WI38 (cell line): ENCODE measurements around the gene C12orf60.

ENCODE experiments used
- H3K4me3 ChIP-seq: 2 replicates; pipeline ENCODE4 v1.5.1; 2011; ENCODE audit warnings: low read depth, mild to moderate bottlenecking, control low read depth, low read length
- CTCF ChIP-seq: IDR thresholded peaks from 2 replicates; pipeline ENCODE4 v1.5.1; 2012; ENCODE audit warnings: low read depth, mild to moderate bottlenecking, control low read depth, low read length

The C12orf60 gene

GRCh38 chr12:14768823-14769405 lies 34.6 kb upstream of the C12orf60 start:
- H3K4me3 ChIP-seq, result peak overlapping the region; percentile 89

DNA sequence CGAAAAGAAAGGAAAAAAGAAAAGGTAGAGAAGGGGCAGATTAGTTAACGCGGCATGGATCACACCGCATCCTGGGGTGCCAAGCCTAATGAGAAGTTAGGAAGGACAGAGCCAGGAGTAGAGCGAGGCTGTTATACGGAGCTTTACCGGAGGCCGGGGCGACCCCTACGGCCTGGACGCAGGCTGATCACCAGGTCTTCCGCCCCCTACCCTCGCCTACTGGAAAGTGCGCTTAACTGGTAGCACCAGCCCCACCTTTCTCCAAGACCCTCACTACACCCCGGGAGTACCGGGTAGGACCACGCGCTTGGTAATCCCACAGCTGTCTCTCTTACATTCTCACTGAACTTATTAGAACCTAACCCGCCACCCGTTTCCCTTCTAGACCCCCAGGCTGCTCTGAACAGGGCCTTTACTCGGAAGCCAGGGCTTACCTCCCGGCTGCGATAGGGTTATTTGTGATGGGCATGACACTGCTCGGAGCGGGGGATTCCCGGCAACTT lies 34.0 kb upstream of the C12orf60 start:
- H3K4me3 ChIP-seq, result peak overlapping the region; percentile 89
- no peak for TF ChIP-seq CTCF

More at GRCh38 chr12:14768823-14769405, 34.6 kb upstream of the C12orf60 start:
- no peak for TF ChIP-seq CTCF

- H3K4me3 ChIP-seq, result peak overlapping the region; percentile 89
- TF ChIP-seq CTCF, result peak; percentile 78
These were observed 33.4 kb upstream of the C12orf60 start for GRCh38 chr12:14769969-14770495.

DNA sequence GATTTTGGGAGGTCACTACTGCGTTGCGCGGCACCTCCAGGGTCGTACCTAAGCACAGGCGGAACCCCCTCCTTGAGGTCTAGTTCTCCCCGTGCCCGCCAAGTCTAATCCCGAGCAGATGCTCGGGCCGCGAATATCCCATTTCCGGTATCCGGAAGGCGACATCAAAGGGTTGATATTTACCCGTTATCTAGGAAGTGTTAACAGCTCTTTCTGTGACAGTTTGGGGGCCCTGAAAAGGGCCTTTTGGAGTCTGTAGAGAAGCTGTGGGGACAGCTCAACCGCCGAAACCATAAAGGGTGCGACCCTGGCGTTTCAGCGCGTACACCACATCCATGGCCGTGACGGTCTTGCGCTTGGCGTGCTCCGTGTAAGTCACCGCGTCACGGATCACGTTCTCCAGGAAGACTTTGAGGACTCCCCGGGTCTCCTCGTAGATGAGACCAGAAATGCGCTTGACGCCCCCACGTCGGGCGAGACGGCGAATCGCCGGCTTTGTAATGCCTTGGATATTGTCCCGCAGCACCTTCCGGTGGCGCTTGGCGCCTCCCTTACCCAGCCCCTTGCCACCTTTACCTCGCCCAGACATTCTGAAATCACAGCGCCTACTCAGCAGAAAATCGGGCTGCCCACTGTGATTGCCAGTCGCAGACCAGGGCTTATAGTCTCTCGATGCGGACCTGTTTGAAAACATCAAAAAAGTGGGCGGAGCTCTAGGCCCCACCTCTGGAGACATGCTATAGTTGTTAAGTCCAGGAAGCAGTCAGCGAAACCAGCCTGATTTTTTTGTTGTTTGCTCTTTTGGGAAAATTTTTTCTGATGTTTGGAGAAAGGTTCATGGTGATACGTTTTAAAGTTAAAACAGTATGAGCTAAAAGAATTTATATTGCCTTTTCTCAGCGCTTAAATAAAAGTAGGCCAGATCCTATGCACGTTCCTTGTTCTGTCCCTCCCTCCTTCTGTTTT lies 32.7 kb upstream of the C12orf60 start:
- peak overlapping the region; percentile 89 for H3K4me3 ChIP-seq
- TF ChIP-seq CTCF, result no peak

DNA sequence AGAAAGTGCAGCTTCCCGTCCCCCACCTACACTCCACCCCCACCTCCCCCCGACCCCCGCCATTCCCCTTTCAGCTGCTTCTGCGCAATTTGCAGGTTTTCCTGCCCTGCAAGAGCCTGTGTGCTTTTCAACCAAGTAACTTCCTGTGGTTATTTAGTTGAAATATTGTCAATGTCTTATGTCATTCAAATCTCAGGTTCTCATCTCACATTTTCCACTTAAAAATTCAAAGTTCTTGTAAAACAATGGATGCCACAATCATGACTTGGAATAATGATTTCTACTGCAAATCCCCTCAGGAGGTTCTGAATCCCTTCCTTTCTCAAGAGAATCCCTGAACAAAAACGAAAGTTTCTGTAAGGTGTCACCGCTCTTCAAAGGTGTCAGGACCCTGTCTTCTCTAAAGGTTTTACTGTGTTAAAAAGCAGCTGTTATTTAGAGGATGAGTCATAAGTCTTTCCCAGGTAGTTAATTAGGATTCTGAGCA lies 31.8 kb upstream of the C12orf60 start:
- no peak overlapping the region for H3K4me3 ChIP-seq
- TF ChIP-seq CTCF, result no peak

- TF ChIP-seq CTCF, result no peak
- H3K4me3 ChIP-seq, result no peak overlapping the region
These were observed 30.5 kb upstream of the C12orf60 start for GRCh38 chr12:14772946-14773345.
